AG09319 (cell line): ENCODE measurements around the gene CAVIN3.

Experiments used
- DNase-seq: peaks from one replicate; pipeline ENCODE4 v3.0.0-alpha.2; 2010; ENCODE audit warnings: low read depth; ENCODE audit errors: extremely low read depth
- TF ChIP-seq, protein P1 (sequence below): IDR thresholded peaks from 2 replicates; pipeline ENCODE4 v1.5.1; 2011; ENCODE audit warnings: low read depth, mild to moderate bottlenecking, inconsistent platforms, low read length, moderate library complexity

The CAVIN3 gene

DNA sequence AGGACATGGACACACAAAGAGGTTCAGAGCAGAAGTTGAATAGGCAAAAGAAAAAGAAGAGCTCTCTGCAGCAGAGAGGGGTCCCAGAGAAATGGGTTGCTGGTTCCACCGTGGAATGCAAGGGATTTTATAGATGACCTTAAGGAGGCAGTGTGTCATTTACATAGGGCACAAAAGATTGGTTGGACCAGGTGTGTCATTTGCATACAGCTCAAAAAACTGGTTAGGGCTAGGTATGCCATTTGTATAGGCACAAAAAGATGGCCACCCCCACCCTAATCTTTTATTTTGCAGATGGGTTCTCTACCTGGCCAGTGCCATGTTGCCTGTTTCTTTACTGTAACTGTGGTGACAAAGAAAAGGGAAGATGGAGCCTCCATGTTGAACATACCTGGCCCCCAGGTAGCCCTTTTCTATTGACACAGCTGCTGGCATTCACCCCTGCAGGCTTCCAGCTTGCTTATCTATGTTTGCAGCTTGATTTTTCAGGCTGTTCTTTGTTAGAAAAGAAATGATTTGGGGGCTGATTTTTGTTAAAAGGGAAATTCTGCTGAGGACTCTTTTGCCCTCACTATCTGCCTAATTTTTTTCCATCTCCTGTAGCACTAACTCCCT is 3.1 kb upstream of the CAVIN3 start:
- DNase-seq, result no peak
- TF ChIP-seq, protein P1, sequence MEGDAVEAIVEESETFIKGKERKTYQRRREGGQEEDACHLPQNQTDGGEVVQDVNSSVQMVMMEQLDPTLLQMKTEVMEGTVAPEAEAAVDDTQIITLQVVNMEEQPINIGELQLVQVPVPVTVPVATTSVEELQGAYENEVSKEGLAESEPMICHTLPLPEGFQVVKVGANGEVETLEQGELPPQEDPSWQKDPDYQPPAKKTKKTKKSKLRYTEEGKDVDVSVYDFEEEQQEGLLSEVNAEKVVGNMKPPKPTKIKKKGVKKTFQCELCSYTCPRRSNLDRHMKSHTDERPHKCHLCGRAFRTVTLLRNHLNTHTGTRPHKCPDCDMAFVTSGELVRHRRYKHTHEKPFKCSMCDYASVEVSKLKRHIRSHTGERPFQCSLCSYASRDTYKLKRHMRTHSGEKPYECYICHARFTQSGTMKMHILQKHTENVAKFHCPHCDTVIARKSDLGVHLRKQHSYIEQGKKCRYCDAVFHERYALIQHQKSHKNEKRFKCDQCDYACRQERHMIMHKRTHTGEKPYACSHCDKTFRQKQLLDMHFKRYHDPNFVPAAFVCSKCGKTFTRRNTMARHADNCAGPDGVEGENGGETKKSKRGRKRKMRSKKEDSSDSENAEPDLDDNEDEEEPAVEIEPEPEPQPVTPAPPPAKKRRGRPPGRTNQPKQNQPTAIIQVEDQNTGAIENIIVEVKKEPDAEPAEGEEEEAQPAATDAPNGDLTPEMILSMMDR, result no peak

DNA sequence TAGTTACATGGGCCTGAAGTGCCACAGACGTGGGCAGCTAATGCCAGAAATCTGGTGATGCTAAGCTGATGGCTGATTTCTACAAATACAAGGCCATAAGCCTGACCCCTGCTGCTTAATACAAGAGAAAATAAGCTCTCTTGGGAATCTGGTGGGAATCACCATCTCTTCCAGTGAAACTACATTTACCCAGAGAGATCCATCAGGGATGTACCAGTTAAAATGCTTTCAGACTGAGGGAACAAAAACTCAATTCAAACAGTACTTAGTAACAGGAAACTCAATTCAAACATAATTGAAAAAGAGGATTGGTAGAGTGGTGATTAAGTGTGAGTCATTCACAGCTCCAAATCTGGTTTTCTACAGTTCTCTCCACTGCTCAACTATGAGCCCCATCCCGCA is 1.7 kb upstream of the CAVIN3 start:
- no peak for DNase-seq
- TF ChIP-seq, protein P1, result no peak

DNA sequence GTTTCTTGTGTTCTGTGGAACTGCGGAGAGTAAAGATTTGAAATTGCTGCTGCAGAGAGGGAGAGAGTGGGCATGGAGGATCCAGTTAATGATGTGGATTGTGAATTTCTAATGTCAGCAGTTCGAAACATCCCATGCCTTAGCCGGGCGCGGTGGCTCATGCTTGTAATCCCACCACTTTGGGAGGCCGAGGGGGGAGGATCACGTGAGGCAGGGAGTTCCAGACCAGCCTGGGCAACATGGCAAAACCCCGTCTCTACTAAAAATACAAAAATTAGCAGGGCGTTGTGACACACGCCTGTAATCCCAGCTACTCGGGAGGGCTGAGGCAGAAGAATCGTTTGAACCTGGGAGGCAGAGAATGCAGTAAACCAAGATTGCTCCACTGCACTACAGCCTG is 1.1 kb upstream of the CAVIN3 start:
- DNase-seq, result no peak
- TF ChIP-seq, protein P1, result no peak

DNA sequence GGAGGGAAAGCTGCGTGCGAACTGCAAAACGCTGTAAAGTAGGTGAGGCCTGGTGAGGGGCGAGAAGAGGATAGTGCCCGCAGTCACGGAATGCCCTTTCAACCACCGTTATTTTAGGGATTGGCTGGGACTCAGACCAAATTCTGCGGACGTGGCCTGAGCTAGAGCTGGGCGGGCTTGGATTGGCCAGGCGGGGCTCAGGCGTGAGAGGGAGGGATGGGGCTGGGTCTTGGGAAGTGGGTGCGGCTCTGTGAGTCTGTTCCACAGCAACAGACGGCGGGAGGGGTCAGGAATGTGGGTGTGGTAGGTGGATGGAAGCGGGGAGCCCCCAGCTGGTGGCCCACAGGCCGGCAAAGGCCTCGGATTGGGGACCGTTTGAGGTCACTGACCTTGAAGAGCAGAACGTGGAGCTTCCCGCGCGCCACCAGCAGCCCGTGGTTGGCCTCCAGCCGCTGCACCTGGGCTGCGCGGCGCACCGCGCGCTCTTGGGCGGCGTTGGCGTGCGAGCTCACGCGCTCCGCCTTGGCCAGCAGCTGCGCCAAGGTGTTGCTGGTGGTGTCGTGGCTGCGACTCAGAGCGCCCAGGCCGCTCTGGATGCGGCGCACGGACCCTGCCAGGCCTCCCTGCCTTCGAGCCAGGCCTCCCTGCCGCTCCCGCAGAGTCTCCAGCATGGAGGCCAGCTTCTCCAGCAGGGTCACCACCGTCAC is 444 bp downstream of the CAVIN3 start:
- DNase-seq, result peak; percentile 90
- TF ChIP-seq, protein P1, result no peak

DNA sequence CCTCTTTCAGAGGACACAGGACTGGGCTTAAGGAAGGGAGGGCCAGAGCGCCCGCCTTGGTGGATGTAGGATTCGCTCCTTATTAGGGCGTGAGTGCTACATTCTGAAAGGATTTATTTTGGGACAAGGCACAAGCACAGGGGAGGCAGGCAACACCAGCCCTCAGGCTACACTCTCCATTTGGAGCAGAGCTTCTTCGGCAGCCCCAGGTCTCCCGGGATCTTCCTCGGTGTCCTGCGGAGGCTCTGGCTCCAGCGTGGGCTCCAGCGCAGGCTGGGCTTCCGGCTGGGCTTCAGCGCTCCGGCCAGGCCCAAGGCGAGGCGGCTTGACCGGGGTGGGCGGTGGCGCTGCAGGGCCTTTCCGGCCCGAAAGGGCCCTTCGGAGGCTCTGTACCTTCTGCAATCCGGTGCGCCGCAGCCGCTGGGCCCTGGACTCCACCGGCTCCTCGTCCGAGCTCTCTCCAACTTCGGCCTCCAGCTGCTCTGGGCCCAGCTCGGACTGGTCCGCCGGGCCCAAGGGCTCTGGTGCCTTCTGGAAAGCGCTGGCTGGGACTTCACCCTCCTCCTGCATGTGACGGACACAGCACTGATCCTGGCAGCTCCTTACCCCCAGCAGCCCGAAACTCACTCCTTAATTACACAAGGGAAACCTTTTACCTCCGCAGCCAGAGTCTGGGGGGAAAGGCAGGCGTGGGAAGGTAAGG is 1.1 kb downstream of the CAVIN3 start:
- no peak for DNase-seq
- TF ChIP-seq, protein P1, result no peak; the same call in 1 of the 2 replicates

DNA sequence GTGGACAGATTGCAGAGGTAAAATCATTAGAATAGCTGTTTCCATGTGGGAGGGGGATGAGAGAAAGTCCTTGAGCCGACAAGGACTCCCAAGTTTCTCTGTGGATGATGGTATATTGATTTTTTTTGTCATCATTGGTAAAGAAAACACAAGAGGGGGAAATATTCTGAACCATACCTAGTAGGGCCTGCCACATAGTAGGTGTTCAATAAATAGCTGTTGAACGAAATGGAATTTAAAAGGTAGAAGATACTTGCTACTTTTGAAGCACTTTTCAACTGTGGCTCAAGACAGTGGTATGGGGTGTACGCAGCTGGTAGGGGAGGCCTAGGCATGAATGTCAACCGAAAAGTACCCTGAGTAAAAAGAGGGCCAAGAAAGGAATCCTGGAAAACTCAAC is 2.1 kb downstream of the CAVIN3 start:
- TF ChIP-seq, protein P1, result no peak
- DNase-seq, result no peak
